Left ventricle myocardium superior (tissue), 1 donor: ENCODE measurements around the gene BECN2. TPM values are rescaled to one million over a fixed set of nuclear protein-coding genes. Genes with fewer than 3 reads are reported as not detected.
A peak's percentile ranks its signal among the peaks of the same experiment; 100 is the strongest.

ENCODE experiments used
- ATAC-seq: fragments of 200-7000 bp; cut with Tn5 transposase; one replicate; pipeline ENCODE4 v1.9.1; 2020; ENCODE audit warnings: mild to moderate bottlenecking, moderate library complexity
- DNase-seq: peaks from one replicate; pipeline ENCODE4 v3.0.0-alpha.2; 2020
- intact Hi-C: fragments of 100-400 bp; cut with micrococcal nuclease; formaldehyde crosslinking; loops from one replicate; pipeline ENCODE4 v1.11.0; 2022
- long read RNA-seq: library from polyadenylated mRNA; unstranded; transcript quantifications from one replicate; pipeline ENCODE4 v2.0.0, GENCODE V29; 2021
- total RNA-seq: library from RNA; stranded (reverse); fragmentation: NEBNext Ultra II Directional; extraction: Animal tissue kit (Norgen Biotek cat#: 25700); gene quantifications from one replicate; pipeline ENCODE4 v1.2.1, GENCODE V29; 2021
- donor health status: DM: no; HTN: yes; CAD: no; lungs with severe emphysema.

The BECN2 gene
- not detected for total RNA-seq
- long read RNA-seq, result 0 reads

- DNase-seq (no peak), ATAC-seq (no peak)
- intact Hi-C loops, result no loop called here
These were observed at the start of gene BECN2 for GRCh38 chr1:241957692-241958494. Gene BECN2 (plus strand): TSS chr1:241957767. CDS start chr1:241957767, 0 bp downstream.

- intact Hi-C loops, result no loop called here
- no peak for ATAC-seq
- no peak for DNase-seq
These were observed 41.4 kb upstream of the BECN2 start for GRCh38 chr1:241916196-241916595.

GRCh38 chr1:241917487-241917886 is 40.1 kb upstream of the BECN2 start:
- intact Hi-C loops, result no loop called here
- no peak for DNase-seq
- ATAC-seq, result no peak

- peak; percentile 25 for ATAC-seq
- intact Hi-C loops, result no loop called here
- no peak for DNase-seq
These were observed 38.7 kb upstream of the BECN2 start for GRCh38 chr1:241918879-241919278.

- intact Hi-C loops, result no loop called here
- DNase-seq (no peak), ATAC-seq (no peak)
These were observed 33.3 kb upstream of the BECN2 start for GRCh38 chr1:241924080-241924808.

- ATAC-seq, result no peak
- intact Hi-C loops, result no loop called here
These were observed 31.4 kb upstream of the BECN2 start for GRCh38 chr1:241926141-241926540.

GRCh38 chr1:241927321-241927720 is 30.2 kb upstream of the BECN2 start:
- ATAC-seq (no peak), DNase-seq (no peak)

More at GRCh38 chr1:241926141-241926540, 31.4 kb upstream of the BECN2 start:
- no peak for DNase-seq

GRCh38 chr1:241932845-241933244 is 24.7 kb upstream of the BECN2 start:
- ATAC-seq, result no peak
- intact Hi-C loops, result no loop called here
- DNase-seq, result no peak

More at GRCh38 chr1:241927321-241927720, 30.2 kb upstream of the BECN2 start:
- intact Hi-C loops, result no loop called here

GRCh38 chr1:241934201-241934848 is 23.2 kb upstream of the BECN2 start:
- ATAC-seq (no peak), DNase-seq (no peak)
- intact Hi-C loops, result no loop called here

- DNase-seq (no peak), ATAC-seq (peak; percentile 41)
- intact Hi-C loops, result no loop called here
These were observed 22.7 kb upstream of the BECN2 start for GRCh38 chr1:241934866-241935265.

GRCh38 chr1:241939798-241940197 is 17.8 kb upstream of the BECN2 start:
- ATAC-seq (no peak), DNase-seq (no peak)
- intact Hi-C loops, result no loop called here

- DNase-seq, result no peak
- intact Hi-C loops, result no loop called here
- no peak for ATAC-seq
These were observed 14.8 kb upstream of the BECN2 start for GRCh38 chr1:241942738-241943137.

GRCh38 chr1:241944300-241944699 is 13.3 kb upstream of the BECN2 start:
- DNase-seq (no peak), ATAC-seq (no peak)
- intact Hi-C loops, result no loop called here

GRCh38 chr1:241947354-241947753 is 10.2 kb upstream of the BECN2 start:
- DNase-seq (no peak), ATAC-seq (no peak)
- intact Hi-C loops, result no loop called here

GRCh38 chr1:241950390-241950789 is 7.2 kb upstream of the BECN2 start:
- ATAC-seq, result no peak
- intact Hi-C loops, result no loop called here
- no peak for DNase-seq

- DNase-seq (no peak), ATAC-seq (no peak)
- intact Hi-C loops, result no loop called here
These were observed 4.6 kb downstream of the BECN2 start for GRCh38 chr1:241962153-241962552.

GRCh38 chr1:241963722-241964121 is 6.2 kb downstream of the BECN2 start:
- intact Hi-C loops, result no loop called here
- DNase-seq, result no peak
- no peak for ATAC-seq

- ATAC-seq, result peak; percentile 45
- no peak for DNase-seq
- intact Hi-C loops, result no loop called here
These were observed 7.1 kb downstream of the BECN2 start for GRCh38 chr1:241964550-241965282.

- intact Hi-C loops, result no loop called here
- DNase-seq (no peak), ATAC-seq (no peak)
These were observed 11.0 kb downstream of the BECN2 start for GRCh38 chr1:241968611-241969010.
